Stimulated activated memory B cell treated with anti-CD40 and anti-IgM and Interleukin-4, amounts not matched to agents 10 μg/mL and 1 μg/mL and 100 μg/mL, for 72 hours (primary cell): ENCODE results near the gene BASP1.
A peak's percentile ranks its signal among the peaks of the same experiment; 100 is the strongest.

Experiments used
- ATAC-seq: fragments of 150-1000 bp; cut with Tn5 transposase; 2 replicates; pipeline ENCODE4 v1.10.0; 2021
- H3K27ac Mint-ChIP-seq: one replicate; pipeline ENCODE4 v1.8.0; 2022; ENCODE audit warnings: mild to moderate bottlenecking, mixed read lengths
- H3K27me3 Mint-ChIP-seq: one replicate; pipeline ENCODE4 v1.8.0; 2022; ENCODE audit warnings: mixed read lengths
- H3K36me3 Mint-ChIP-seq: one replicate; pipeline ENCODE4 v1.8.0; 2022; ENCODE audit warnings: mixed read lengths
- H3K4me1 Mint-ChIP-seq: one replicate; pipeline ENCODE4 v1.8.0; 2022; ENCODE audit warnings: mixed read lengths
- H3K4me3 Mint-ChIP-seq: one replicate; pipeline ENCODE4 v1.8.0; 2022; ENCODE audit warnings: mild to moderate bottlenecking, moderate library complexity, mixed read lengths
- H3K9me3 Mint-ChIP-seq: one replicate; pipeline ENCODE4 v1.8.0; 2022; ENCODE audit warnings: mixed read lengths

BASP1 gene

GRCh38 chr5:17275289-17276158 lies 58.1 kb downstream of the BASP1 start:
- Mint-ChIP-seq H3K27me3 (no peaks in the 10 kb centered on the region), H3K9me3 (peaks cover 3% of the 10 kb centered on the region), H3K4me3 (no peak overlapping the region), H3K36me3 (peaks cover 52% of the 10 kb centered on the region), H3K4me1 (peaks cover 68% of the 10 kb centered on the region), H3K27ac (peak overlapping the region; percentile 87)
- no peak for ATAC-seq

DNA sequence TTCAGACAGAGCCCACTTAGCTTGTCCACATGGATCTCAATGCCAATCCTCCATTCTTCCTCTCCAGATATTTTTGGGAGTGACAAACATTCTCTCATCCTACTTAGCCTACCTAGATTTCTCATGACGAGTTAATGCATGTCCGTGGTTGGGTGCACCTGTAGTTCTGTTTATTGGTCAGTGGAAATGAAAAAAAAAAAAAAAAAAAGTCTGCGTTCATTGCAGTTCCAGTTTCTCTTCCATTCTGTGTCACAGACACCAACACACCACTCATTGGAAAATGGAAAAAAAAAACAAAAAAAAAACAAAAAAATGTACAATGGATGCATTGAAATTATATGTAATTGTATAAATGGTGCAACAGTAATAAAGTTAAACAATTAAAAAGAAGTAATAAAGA lies 59.0 kb downstream of the BASP1 start:
- Mint-ChIP-seq H3K4me1 (peaks cover 68% of the 10 kb centered on the region), H3K9me3 (peaks cover 3% of the 10 kb centered on the region), H3K4me3 (peak overlapping the region; percentile 2), H3K36me3 (peaks cover 47% of the 10 kb centered on the region), H3K27ac (peak overlapping the region; percentile 87), H3K27me3 (no peaks in the 10 kb centered on the region)
- ATAC-seq, result peak; percentile 76

- H3K27ac Mint-ChIP-seq, result peak overlapping the region; percentile 87
- H3K4me3 Mint-ChIP-seq, result peak overlapping the region; percentile 46
- peaks cover 7% of the 10 kb centered on the region for H3K9me3 Mint-ChIP-seq
- peak; percentile 80 for ATAC-seq
- peaks cover 67% of the 10 kb centered on the region for H3K4me1 Mint-ChIP-seq
- no peaks in the 10 kb centered on the region for H3K27me3 Mint-ChIP-seq
- H3K36me3 Mint-ChIP-seq, result peaks cover 47% of the 10 kb centered on the region
These were observed 60.5 kb downstream of the BASP1 start for GRCh38 chr5:17277907-17278306.

DNA sequence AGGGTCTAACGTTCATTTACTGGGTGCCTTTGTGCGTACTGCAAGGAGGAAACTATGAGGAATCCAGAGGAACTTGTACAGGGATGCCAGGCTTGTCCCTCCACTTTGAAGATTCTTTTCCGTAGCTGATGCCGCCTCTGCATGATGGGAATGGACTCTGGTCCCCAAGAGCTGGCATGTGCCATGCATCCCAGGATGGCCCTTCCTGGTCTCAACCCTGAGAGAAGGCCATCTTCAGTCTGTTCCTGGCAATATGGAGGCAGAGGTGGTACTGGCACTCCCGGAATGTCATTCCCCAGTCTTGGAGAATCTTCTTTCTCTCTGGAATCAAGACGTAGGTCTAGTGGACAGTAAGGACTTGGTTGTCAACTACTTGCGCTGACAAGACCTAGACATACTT lies 61.5 kb downstream of the BASP1 start:
- Mint-ChIP-seq H3K27ac (peak overlapping the region; percentile 87), H3K4me3 (no peak overlapping the region), H3K4me1 (peaks cover 66% of the 10 kb centered on the region), H3K9me3 (peaks cover 8% of the 10 kb centered on the region), H3K36me3 (peaks cover 47% of the 10 kb centered on the region), H3K27me3 (no peaks in the 10 kb centered on the region)
- no peak for ATAC-seq

GRCh38 chr5:17279487-17279886 lies 62.1 kb downstream of the BASP1 start:
- no peak for ATAC-seq
- Mint-ChIP-seq H3K4me3 (no peak overlapping the region), H3K36me3 (peaks cover 47% of the 10 kb centered on the region), H3K27me3 (no peaks in the 10 kb centered on the region), H3K9me3 (peaks cover 8% of the 10 kb centered on the region), H3K4me1 (peaks cover 68% of the 10 kb centered on the region), H3K27ac (no peak overlapping the region)

DNA sequence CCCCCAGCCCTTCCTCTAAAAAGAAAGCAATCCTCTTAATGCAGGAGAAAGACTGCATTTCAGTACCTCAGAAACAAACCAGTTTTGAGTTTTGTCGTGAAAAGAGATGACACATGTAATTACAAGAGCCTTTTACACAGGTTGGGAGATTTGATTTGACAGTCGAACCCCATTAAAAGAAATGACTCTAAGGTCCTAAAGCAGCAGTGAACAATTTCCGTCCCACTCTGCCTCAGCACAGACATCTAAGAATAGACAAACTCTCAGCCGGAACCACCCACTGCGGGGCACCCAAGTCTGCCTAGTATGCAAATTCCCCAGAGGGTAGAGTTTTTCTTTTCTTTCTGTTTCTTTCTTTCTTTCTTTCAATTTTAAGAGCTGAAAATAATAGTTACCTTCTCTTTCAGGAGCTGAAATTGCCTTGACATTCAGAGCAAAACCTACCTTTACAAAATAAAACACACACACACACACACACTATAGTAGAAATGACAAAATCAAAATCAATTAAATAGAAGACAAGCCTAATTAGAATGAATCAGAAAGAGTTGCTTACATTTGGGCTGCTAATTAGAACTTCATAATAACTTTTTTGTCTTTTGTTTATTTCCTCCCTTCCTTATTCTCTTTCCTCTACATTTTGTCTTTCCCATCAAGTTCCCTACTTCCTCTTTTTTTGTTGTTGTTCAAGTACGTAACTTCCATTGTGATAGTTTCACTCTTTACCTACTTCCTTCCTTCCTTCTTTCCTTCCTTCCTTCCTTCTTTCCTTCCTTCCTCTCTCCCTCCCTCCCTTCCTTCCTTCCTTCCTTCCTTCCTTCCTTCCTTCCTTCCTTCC lies 65.1 kb downstream of the BASP1 start:
- H3K4me1 Mint-ChIP-seq, result peaks cover 49% of the 10 kb centered on the region
- no peaks in the 10 kb centered on the region for H3K27me3 Mint-ChIP-seq
- peak overlapping the region; percentile 53 for H3K4me3 Mint-ChIP-seq
- H3K27ac Mint-ChIP-seq, result peak overlapping the region; percentile 83
- peaks cover 19% of the 10 kb centered on the region for H3K36me3 Mint-ChIP-seq
- ATAC-seq, result peak; percentile 98
- peaks cover 5% of the 10 kb centered on the region for H3K9me3 Mint-ChIP-seq

DNA sequence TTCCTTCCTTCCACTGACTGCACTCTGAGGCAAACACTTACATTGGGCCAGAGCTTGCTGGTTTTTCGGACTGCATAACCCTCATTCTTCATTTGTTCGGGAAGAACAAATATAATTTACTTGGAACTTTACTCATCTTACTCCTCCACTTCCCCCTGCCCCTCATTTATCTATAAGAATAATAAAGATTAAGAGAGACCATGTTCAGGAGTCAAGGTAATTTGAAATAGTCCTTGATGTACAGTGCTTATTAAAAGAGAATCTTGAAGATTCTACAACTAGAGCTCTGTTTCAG lies 65.6 kb downstream of the BASP1 start:
- Mint-ChIP-seq H3K9me3 (peaks cover 9% of the 10 kb centered on the region), H3K27ac (peak overlapping the region; percentile 83), H3K27me3 (no peaks in the 10 kb centered on the region), H3K36me3 (peaks cover 16% of the 10 kb centered on the region), H3K4me1 (peaks cover 43% of the 10 kb centered on the region), H3K4me3 (peak overlapping the region; percentile 53)
- no peak for ATAC-seq

- Mint-ChIP-seq H3K4me1 (peaks cover 13% of the 10 kb centered on the region), H3K27me3 (no peaks in the 10 kb centered on the region), H3K36me3 (peaks cover 5% of the 10 kb centered on the region)
These were observed 70.2 kb downstream of the BASP1 start for GRCh38 chr5:17287501-17288155.

DNA sequence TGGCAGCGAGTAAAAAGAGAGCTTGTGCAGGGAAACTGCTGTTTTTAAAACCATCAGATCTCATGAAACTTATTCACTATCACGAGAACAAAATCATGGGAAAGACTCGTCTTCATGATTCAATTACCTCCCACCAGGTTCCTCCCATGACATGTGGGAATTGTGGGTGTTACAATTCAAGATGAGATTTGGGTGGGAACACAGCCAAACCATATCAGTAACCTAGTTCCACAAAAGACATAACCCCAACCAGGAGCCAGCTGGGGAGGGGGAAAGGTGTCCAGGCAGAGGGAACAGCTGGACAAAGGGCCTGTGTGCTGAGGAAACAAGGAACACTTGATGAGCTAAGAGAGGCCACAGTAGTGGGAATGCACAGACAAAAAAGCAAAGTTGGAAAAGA lies 71.1 kb downstream of the BASP1 start:
- H3K27me3 Mint-ChIP-seq, result no peaks in the 10 kb centered on the region
- peaks cover 5% of the 10 kb centered on the region for H3K36me3 Mint-ChIP-seq
- no peak overlapping the region for H3K27ac Mint-ChIP-seq

More at GRCh38 chr5:17287501-17288155, 70.2 kb downstream of the BASP1 start:
- Mint-ChIP-seq H3K27ac (peak overlapping the region; percentile 6), H3K9me3 (peaks cover 10% of the 10 kb centered on the region), H3K4me3 (no peak overlapping the region)
- no peak for ATAC-seq

GRCh38 chr5:17289681-17290539 lies 72.5 kb downstream of the BASP1 start:
- Mint-ChIP-seq H3K9me3 (peaks cover 6% of the 10 kb centered on the region), H3K4me3 (no peak overlapping the region), H3K27ac (no peak overlapping the region), H3K4me1 (no peaks in the 10 kb centered on the region), H3K27me3 (no peaks in the 10 kb centered on the region), H3K36me3 (peaks cover 5% of the 10 kb centered on the region)
- ATAC-seq, result no peak

More for the DNA sequence above, 71.1 kb downstream of the BASP1 start:
- Mint-ChIP-seq H3K9me3 (peaks cover 6% of the 10 kb centered on the region), H3K4me1 (peaks cover 6% of the 10 kb centered on the region), H3K4me3 (no peak overlapping the region)
- no peak for ATAC-seq

GRCh38 chr5:17290540-17290974 lies 73.1 kb downstream of the BASP1 start:
- no peaks in the 10 kb centered on the region for H3K27me3 Mint-ChIP-seq
- peaks cover 5% of the 10 kb centered on the region for H3K36me3 Mint-ChIP-seq
- H3K4me1 Mint-ChIP-seq, result no peaks in the 10 kb centered on the region
- no peak overlapping the region for H3K27ac Mint-ChIP-seq
- H3K9me3 Mint-ChIP-seq, result peaks cover 6% of the 10 kb centered on the region
- no peak overlapping the region for H3K4me3 Mint-ChIP-seq
- no peak for ATAC-seq

DNA sequence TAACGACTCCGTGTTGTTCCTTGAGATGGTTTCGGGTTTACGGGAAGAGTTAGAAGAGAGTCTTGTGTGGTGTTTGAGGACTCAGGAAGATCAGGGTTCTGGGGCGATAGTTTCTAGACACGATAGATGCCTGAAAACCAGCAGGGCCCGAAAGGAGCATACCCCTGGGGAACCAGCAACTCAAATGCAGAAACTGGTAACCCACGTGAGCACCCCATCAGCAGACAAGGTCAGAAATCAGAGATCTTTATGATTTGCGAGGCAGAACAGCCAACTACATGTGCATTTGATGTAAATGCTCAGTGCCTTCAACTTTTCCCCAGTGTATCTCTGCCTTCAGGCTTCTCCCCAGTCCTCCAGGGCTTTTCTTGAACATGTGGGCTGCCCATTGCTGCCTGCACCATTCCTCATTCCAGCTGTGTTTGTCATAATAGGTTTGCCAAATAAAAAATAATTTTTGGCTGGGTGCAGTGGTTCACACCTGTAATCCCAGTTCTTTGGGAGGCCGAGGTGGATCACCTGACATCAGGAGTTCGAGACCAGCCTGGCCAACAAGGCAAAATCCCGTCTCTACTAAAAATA lies 75.1 kb downstream of the BASP1 start:
- Mint-ChIP-seq H3K4me3 (no peak overlapping the region), H3K27ac (no peak overlapping the region), H3K4me1 (no peaks in the 10 kb centered on the region), H3K27me3 (no peaks in the 10 kb centered on the region), H3K36me3 (peaks cover 5% of the 10 kb centered on the region), H3K9me3 (peaks cover 6% of the 10 kb centered on the region)
- no peak for ATAC-seq

GRCh38 chr5:17294639-17295311 lies 77.3 kb downstream of the BASP1 start:
- H3K27me3 Mint-ChIP-seq, result no peaks in the 10 kb centered on the region
- no peak overlapping the region for H3K27ac Mint-ChIP-seq
- H3K9me3 Mint-ChIP-seq, result no peaks in the 10 kb centered on the region
- no peak for ATAC-seq
- H3K4me3 Mint-ChIP-seq, result no peak overlapping the region
- H3K36me3 Mint-ChIP-seq, result no peaks in the 10 kb centered on the region
- H3K4me1 Mint-ChIP-seq, result no peaks in the 10 kb centered on the region

GRCh38 chr5:17295671-17296070 lies 78.2 kb downstream of the BASP1 start:
- Mint-ChIP-seq H3K9me3 (no peaks in the 10 kb centered on the region), H3K27me3 (no peaks in the 10 kb centered on the region), H3K4me3 (no peak overlapping the region), H3K4me1 (no peaks in the 10 kb centered on the region), H3K27ac (no peak overlapping the region), H3K36me3 (no peaks in the 10 kb centered on the region)
- no peak for ATAC-seq
